HG02610 (cell line): ENCODE data around the gene MBNL1.
A peak's percentile ranks its signal among the peaks of the same experiment; 100 is the strongest.

Source experiments
- ATAC-seq: cut with Tn5 transposase; IDR thresholded peaks from one replicate; pipeline ENCODE4 v1.9.1; 2021; ENCODE audit warnings: mild to moderate bottlenecking, moderate library complexity; ENCODE audit not compliant: unreplicated experiment

Gene MBNL1

DNA sequence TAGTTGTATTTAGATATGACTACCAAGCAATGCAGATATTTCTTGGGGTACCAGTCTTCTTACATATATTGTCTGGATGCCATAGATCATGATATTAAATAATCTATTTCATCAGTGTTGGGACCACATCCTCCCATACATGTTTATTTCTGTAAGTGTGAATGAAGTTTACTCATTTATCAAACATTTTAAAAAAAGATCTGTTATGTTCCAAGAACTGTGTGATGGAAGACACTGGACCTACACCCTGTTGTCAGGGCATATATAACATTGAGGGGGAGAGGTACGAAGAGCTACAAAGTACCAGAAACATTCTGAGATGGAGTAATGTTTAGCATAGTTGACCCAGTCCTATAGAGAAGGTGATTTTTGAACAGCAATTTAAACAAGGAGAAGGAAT lies 26.6 kb downstream of the MBNL1 start:
- no peak for ATAC-seq

DNA sequence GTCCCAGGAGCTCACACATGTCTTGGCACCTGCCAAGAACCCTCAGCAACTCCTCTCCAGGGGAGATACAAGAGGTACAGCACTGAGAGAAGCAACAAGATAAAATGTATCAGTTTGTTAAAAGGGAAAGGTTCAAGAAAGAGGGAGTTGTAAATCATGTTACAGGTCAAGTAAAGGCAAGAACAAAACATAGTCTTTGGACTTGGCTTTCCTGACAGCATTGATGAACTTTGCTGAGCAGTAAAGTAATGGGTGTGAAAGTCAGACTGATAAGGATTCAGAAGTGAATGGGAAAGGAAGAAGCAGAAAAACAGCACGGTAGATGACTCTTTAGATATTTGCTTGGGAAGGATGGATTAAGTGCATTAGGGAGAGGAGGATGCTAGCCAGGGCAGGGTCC lies 27.1 kb downstream of the MBNL1 start:
- no peak for ATAC-seq

DNA sequence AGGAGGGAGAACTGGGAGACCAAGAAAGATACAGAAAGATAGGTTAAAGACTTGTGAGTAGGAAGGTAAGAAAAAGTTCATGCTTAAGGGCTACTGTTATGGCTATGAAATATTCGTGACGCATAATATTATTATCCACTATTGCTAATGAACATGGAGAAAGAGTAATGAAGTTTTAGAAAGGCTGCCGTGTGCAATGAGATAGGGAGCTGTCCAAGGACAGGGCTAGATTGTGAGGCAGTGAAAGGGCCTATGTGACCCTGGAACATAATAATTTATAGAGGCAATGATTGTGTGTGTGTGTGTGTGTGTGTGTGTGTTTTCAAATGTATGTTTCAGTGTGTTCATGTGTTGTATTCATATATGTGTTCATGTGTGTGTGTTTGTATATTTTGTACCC lies 27.7 kb downstream of the MBNL1 start:
- no peak for ATAC-seq

DNA sequence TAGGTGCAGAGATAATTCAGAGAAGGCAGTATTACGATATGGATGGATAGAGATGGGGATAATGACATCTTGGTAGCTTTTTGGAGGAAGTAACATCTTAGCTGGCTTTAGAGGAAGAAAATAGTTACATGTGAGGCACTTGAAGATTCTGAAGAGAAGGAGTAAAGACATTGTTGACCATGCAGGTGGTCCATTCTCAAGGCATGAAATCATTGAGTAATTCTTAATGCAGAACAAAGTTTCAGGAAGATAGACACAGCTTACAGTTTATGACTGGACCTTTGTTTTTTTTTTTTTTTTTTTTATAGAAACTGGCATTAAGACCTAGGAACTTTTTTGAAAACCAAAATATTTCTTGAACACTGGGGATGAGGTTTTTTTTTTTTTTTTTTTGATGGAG lies 28.2 kb downstream of the MBNL1 start:
- ATAC-seq = no peak

DNA sequence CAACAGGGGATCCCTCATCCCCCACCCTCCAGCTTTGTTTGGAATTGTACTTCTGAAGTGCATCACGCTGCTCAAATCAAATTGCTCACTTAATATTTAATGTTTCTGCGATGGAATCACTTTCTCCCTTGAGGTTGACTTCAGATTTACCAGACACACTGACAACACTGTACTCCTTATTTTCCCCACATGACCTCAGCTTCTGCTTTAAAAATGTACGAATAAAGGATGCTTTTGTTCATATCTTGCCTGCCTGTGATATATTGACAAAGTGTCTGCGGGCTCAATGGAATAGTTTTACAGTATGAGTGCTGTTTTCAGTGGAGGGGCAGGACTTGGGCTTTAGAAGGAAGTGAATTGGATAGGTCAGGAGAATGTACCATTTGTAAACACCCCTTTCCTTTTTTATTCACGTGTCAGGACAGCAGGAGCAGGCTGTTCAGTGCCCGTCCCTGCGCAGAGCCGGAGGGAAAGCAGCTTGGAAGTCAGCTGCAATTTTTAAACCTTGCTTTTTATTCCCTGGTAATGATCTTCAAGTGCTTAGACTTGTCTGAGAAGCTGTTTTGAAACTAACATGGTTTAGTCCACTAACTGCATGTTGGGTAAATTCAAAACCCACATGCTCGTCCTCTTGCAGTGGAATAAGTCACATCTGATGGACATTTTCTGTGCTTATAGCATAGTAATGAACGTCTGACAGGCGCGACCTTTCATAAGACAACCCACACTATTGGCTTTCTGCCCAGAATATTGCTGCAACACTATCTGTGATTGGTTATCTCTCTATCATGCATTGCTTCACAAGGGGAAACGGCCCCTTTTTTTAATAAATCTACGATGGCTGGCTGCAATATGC lies 29.9 kb downstream of the MBNL1 start:
- peak; percentile 54 for ATAC-seq

DNA sequence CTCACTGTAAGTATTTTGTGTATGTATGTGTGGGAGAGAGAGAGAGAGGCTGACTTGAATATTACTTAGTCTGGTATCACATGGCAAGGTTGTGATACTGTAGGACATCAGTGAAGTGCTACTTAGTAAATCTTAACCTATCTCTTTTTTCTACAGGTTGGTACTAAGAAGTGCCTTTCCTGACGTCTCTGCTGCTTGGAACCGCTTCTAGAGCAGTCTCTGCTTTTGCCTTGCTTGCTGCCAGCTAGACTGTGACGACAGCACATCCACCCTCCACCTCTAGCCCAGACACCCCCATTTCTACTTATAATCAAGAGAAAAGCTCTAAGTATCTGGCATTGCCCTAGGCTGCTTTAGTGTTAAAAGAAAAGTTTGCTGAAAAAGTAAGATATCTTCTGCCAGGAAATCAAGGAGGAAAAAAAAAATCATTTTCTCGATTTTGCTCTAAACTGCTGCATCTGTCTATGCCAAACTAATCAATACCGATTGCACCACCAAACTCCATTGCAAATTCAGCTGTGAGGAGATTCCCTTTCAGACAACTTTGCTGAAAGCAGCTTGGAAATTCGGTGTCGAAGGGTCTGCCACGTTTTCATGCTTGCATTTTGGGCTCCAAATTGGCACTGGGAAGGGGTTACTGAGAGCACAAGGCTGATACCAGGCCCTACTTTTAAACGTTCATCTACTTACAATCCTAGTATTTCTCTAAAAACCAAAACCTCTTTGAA lies 30.7 kb downstream of the MBNL1 start:
- ATAC-seq = no peak

DNA sequence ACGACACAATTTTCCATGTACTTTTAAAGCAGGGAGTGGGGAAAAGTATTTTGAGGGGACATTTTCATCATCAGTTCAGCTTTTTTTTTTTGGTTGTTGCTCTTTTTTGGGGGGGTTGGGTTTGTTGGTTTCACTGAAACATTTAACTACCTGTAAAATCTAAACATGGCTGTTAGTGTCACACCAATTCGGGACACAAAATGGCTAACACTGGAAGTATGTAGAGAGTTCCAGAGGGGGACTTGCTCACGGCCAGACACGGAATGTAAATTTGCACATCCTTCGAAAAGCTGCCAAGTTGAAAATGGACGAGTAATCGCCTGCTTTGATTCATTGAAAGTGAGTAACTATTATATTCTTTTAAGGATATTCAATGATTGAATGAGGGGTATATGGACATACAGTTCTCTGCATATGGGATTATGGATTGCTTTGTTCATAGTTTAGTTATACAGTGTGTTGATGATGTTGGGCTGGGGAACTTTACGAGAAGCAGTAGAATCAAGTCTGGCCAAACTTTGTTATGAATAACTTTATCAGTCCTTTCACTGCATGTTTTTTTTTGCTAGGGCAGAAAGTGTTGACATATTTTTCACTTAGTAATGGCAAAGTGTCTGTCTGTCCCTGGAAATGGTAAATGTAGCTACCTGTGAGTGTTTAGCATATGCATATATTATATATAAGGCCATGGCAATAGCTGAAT lies 31.5 kb downstream of the MBNL1 start:
- ATAC-seq = no peak

DNA sequence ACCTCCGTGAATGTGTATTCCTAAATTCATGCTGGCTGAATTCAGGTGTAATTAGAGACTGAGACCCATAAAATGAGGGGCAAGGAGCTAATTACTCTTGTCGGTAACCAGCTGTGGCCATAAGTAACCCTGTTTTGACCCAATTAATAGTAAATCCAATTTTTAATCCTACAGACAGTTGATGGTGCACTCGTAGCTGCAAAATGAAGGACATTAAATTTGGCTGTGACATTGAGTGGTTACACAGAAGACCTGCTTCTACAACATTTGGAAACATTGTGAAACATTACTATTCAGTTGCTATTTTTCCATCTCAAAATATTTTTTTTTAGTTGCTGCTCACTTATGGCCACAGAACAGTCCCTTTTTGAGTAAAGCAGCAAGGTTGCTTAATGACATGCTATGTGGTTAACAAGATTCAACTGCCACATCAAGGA lies 33.0 kb downstream of the MBNL1 start:
- ATAC-seq = no peak

DNA sequence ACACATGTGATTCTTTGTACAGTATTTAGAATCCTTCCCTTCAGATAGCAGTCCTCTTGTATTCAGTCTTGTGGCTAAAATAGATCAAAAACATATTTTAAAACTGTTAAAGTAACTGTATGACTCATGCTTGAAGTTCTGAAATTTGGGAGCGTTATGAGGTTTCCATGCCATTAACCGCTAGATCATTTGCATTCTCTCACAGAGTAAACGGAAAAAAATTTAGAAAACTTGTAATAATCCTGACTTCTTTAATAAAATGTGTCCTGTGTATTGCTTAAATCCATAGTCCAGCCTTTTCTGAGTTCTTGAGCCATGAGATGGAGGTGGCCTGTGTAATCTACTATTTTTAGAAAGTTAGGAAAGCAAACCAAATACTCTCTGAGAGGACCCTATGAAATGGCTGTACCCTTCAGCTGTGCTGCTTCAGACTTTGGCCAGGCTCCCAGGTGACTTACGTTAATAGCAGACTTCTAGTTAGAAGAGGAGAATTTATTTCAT lies 33.8 kb downstream of the MBNL1 start:
- ATAC-seq = peak; percentile 83

DNA sequence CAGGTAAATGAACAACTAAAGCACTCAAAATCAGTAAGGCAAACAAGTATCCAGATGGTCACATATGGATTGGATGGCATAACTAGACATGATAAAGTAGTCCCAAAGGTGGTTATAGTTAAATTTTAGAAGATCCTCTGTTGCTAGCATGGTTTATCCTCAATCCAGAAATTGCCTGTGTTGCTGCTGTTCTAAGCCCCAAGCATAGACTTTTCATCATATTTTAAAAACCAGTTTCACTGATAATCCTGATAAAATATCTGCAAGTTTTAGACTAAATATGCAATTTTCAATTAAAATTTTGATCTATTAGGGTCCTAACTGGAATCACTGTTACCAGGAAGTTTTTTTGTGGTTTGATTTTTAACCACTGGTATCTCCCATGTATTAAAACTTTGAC lies 35.4 kb downstream of the MBNL1 start:
- ATAC-seq = no peak

DNA sequence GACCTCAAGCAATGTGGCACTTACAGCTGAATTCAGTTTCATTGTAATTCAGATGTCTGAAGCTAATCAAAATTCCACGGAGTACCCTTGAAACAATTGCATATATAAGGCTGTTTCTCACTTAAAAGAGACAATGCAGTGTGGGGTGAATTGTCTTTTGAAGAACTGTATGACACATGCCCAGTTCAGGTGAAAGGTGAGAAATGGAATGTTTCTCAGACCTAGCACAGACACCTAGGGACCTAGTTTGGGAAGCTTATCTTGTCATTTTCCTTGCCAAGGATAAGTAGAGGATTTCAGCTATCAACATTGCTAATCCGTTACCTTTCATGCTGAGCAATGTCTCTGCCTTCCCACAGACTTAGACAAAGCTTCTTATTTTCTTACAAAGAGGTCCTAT lies 36.3 kb downstream of the MBNL1 start:
- ATAC-seq = no peak

DNA sequence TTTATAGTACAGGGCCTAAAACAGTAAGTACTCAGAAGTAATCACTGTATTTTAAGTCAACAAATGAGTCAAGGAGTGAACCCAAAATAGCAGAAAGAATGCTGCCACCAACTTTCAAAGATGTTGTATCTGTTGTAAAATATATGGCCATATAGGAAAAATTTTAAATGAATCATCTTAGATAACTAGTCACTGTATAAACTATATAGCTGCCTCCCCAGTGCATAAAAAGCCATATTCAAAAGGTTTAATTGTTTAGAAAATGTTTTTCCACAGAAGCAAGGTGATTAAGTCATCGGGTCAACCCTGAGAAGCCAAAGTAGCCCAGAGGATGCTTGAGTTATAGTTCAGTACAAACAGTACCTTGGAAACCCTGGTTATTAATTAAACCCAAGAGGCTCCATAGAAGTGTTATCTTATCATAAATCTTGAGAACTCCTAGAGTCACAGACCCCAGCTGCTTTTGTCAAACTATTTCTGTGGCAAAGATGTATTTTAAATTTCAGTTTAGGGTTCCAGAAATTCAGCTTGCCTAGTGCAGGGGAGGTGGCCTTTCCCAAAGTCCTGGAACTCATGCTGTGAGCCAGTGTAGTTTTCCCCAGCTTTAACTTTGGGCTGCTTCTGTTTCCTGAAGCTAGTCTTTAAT lies 39.2 kb downstream of the MBNL1 start:
- ATAC-seq = no peak

DNA sequence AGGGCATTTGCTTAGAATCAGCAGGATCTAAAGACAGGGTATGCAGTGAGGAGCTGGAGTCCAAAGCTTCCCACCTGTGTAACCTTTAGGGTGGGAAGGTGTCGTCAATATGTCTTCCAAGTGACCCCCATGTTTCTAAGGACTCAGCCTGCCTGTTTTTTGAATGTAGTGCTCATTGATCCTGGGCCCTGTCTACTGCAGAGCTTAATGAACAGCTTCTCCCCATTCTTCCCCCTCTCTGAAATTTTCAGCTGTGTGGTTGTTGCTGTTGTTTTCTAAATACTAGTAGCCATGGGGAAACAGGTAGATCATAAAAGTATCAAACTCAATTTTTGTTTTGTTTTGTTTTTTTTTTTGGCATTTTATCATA lies 39.7 kb downstream of the MBNL1 start:
- ATAC-seq = no peak

DNA sequence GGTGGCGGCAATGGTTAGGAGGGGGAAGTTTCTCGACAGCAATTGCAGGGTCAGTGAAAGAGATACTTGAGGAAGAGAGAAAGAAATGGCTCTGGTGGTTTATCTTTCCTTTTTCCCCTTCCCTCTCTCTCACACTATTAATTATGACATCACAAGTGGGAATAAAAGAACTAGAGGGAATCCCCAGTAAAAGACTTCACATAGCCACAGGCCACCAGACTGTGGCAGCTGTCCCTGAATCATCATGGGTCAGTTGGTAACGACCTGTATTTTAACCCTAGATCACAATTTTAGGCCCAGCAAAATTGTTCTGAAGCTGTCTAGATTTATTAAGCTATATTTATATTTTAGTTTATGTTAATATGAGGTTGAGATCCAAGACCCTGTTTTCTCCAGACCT lies 40.3 kb downstream of the MBNL1 start:
- ATAC-seq = no peak

DNA sequence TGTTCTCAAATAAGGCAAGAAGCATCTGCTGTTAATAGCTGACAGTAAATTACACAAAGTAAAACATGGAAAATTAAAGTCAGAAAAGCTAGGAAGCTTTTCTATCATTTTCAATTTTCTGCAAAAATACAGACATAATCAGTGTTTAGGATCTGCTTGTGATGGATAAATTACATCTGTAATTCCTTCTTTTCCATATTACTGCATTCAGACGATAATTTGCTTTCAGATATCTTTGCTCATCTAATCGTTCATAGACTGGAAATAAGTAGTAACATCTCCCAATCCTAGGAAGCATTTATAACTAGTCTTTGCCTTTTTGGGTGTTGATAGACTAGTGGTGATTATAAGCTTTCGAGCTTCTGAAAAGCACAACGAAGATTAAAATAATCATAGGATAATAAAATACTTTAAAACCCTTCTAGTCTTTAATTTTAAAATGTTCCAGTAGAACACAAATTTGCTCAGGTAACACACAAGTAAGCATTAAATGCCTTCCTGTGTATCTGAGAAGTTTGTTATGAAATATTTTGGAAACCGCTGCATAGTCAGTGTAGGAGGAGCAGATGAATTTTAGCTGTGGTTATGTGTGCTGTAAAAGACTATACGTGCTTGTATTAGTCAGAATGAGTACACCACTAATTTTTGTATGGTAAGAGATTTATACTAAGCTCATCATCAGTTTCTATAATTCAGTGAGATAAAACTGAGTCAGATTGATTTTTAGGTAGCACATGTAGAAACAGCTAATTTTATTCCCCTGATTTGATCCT lies 41.0 kb downstream of the MBNL1 start:
- ATAC-seq = peak; percentile 62

DNA sequence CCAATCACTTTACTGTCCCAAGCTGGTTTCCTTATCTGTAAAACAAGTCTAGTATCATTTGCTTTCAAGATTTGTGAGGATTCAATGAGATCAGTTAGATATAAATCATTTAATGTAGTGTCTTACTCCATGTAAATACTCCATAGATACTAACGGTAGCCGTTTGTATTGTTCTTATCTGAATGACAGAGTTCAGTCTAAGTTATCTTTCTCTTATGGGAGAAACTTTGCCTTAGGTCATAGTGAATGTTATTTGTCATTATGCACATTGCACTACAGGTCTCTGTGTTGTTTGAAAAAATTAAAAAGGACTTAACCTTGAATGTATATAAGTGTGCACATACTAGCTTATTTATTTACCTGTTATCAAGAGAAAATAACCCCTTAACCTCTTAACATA lies 44.7 kb downstream of the MBNL1 start:
- no peak for ATAC-seq

DNA sequence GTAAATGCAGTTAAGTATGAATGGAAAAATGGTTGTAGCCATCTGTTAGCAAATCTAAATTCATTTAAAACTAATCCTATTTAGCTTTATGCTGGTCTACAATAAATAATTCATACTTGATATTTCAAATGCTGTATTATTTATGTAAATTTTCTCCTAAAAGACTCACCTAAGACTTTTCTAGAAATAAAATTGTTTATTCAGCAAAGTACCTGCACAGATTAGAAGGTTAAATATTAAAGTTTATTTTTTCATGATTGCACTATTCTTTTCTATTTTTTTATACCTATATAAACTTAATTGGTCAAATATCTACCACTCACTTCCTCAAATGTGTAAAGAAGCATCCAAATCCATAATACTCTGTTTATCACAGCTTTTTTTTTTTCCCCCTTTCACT lies 45.2 kb downstream of the MBNL1 start:
- ATAC-seq = no peak

DNA sequence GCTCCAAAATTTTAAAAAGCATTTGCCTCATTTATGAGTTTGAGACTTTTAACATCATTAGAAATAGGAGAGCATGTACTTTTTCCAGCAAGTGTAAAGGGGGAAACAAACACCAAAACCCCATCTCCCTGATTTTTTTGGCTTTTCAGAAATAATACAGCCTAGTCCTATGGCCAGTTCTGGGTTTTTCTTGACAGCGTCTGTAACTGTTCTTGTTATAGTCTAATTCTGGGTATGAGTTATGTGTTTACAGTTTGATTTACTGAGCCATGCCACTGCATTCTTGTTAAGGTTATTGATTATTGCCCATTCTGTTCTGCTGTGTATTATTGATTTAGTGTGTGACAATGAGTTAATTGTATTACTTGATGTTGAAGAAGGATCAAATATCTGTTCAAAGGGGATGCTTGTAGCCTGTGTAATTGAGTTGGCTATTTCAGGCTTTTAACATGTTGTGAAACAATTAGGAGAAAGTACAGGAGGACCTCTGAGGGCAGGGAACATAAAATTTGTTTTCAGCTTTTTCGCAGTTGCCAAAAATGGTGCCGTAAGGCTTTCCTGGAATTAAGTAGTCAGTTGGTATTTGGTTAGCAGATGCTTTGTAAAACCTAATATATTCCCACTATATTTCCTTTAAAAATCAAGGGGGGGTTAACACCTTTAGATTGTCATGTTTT lies 46.1 kb downstream of the MBNL1 start:
- ATAC-seq = no peak

DNA sequence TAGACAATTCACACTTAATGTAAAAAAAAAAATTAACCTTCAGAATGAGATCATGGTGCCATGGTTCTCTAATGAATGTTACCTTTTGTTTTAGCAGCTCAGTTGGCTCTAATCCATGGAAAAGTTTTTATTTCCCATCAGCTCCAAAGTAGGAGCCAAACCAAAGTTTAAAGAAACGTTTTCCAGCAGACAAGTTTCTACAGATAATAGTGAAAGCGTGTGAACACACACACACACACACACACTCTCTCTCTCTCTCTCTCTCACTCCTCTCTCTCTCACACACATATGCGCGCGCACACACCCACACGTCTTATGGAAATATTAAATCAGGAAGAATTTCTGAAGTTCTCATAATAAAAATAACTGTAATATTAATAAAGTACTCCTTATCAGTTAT lies 46.9 kb downstream of the MBNL1 start:
- ATAC-seq = no peak

DNA sequence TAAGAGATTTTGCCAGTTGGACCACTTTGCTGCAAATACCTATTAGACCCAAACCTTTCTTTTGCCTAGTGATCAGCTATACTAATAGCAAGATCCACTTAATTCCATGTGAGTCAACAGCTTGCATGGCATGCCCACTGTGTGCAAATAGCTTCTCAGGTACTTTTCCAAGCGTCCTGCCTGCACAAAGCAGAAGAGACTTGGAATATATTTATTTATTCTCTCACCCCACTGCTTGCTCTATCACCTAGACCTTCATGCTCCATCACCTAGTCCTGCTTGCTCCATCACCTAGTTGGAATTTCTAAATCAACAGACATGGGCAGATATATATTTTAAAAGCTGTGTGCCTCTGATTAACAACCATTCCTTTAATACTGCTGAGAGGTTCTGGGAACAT lies 47.6 kb downstream of the MBNL1 start:
- no peak for ATAC-seq
